CD14-positive monocyte (primary cell): ENCODE data around the gene PLEKHN1. TPM values are rescaled to one million over a fixed set of nuclear protein-coding genes. Genes with fewer than 3 reads are reported as not detected.

Experiments used
- DNase-seq, 3 donors: peaks; one replicate each; pipeline ENCODE4 v3.0.0-alpha.2; 2011 to 2022
- H2AFZ ChIP-seq: 2 replicates; pipeline ENCODE4 v1.6.0; 2012; ENCODE audit warnings: mild to moderate bottlenecking, low read depth, low read length, inconsistent platforms; ENCODE audit not compliant: insufficient read depth, poor library complexity, severe bottlenecking
- H3K27ac ChIP-seq, 2 donors: 1 replicate in 1 of 2; 2 replicates in 1 of 2; pipeline ENCODE4 v1.5.1; 2012 to 2013; ENCODE audit warnings: low read length in 2 of 2, control low read depth in 1 of 2, inconsistent platforms in 1 of 2, low read depth in 1 of 2, mild to moderate bottlenecking in 1 of 2
- H3K27me3 ChIP-seq, 2 donors: one replicate each; pipeline versions ENCODE4 v1.6.0 to v1.6.1; 2011 to 2013; ENCODE audit warnings: low read length in 2 of 2; ENCODE audit not compliant: control insufficient read depth in 2 of 2, insufficient read depth in 2 of 2
- H3K36me3 ChIP-seq, 2 donors: replicated peaks in 1 of 2; 1 replicate in 1 of 2; 2 replicates in 1 of 2; pipeline versions ENCODE4 v1.5.1 to v1.6.1; 2012 to 2013; ENCODE audit warnings: low read length in 2 of 2, control low read depth in 1 of 2, inconsistent platforms in 1 of 2, mild to moderate bottlenecking in 1 of 2; ENCODE audit not compliant: insufficient read depth in 2 of 2, control insufficient read depth in 1 of 2
- H3K4me1 ChIP-seq, 2 donors: 1 replicate in 1 of 2; 2 replicates in 1 of 2; pipeline versions ENCODE4 v1.5.1 to v1.6.1; 2012 to 2013; ENCODE audit warnings: low read length in 2 of 2, control low read depth in 1 of 2, inconsistent platforms in 1 of 2, mild to moderate bottlenecking in 1 of 2, moderate library complexity in 1 of 2; ENCODE audit not compliant: insufficient read depth in 2 of 2, control insufficient read depth in 1 of 2
- H3K4me2 ChIP-seq: replicated peaks from 2 replicates; pipeline ENCODE3; 2012; ENCODE audit warnings: low read length, moderate library complexity, mild to moderate bottlenecking; ENCODE audit not compliant: poor library complexity, severe bottlenecking; ENCODE audit errors: extremely low read depth
- H3K4me3 ChIP-seq, 3 experiments: fragments of 200-600 bp in 1 of 3; sonication (generic) in 1 of 3; replicated peaks in 1 of 3; 1 replicate in 2 of 3; 2 replicates in 1 of 3; pipeline ENCODE4 v1.5.1; 2011 to 2013; ENCODE audit warnings: low read length in 3 of 3, mild to moderate bottlenecking in 3 of 3, control low read depth in 2 of 3, low read depth in 2 of 3, inconsistent platforms in 1 of 3, moderate library complexity in 1 of 3
- H3K79me2 ChIP-seq: 2 replicates; pipeline ENCODE4 v1.6.0; 2012; ENCODE audit warnings: mild to moderate bottlenecking, control low read depth, inconsistent platforms, low read length, moderate library complexity; ENCODE audit not compliant: insufficient read depth
- H3K9ac ChIP-seq: 2 replicates; pipeline ENCODE4 v1.6.0; 2017; ENCODE audit warnings: low read length, mild to moderate bottlenecking; ENCODE audit not compliant: insufficient read depth, poor library complexity, severe bottlenecking
- H3K9me3 ChIP-seq, 2 donors: replicated peaks in 1 of 2; 1 replicate in 1 of 2; 2 replicates in 1 of 2; pipeline versions ENCODE4 v1.5.1 to v1.6.1; 2012 to 2013; ENCODE audit warnings: low read length in 2 of 2, control low read depth in 1 of 2; ENCODE audit not compliant: control insufficient read depth in 1 of 2, insufficient read depth in 1 of 2
- H4K20me1 ChIP-seq: 2 replicates; pipeline ENCODE4 v1.6.0; 2012; ENCODE audit warnings: mild to moderate bottlenecking, low read length, control low read depth, moderate library complexity; ENCODE audit not compliant: insufficient read depth
- H3K27ac Mint-ChIP-seq, 7 donors: one replicate each; pipeline ENCODE4 v1.8.0; 2020; ENCODE audit warnings: mild to moderate bottlenecking in 7 of 7, mixed read lengths in 7 of 7, moderate library complexity in 6 of 7, inconsistent platforms in 2 of 7
- H3K27me3 Mint-ChIP-seq, 3 donors: one replicate each; pipeline ENCODE4 v1.8.0; 2021 to 2022; ENCODE audit warnings: low read depth in 3 of 3, mild to moderate bottlenecking in 3 of 3, mixed read lengths in 3 of 3, moderate library complexity in 3 of 3, inconsistent platforms in 1 of 3
- H3K36me3 Mint-ChIP-seq, 2 donors: one replicate each; pipeline ENCODE4 v1.8.0; 2020; ENCODE audit warnings: mixed read lengths in 2 of 2, inconsistent platforms in 1 of 2, mild to moderate bottlenecking in 1 of 2
- H3K4me1 Mint-ChIP-seq: one replicate; pipeline ENCODE4 v1.8.0; 2020; ENCODE audit warnings: mild to moderate bottlenecking, mixed read lengths
- H3K4me3 Mint-ChIP-seq, 2 donors: one replicate each; pipeline ENCODE4 v1.8.0; 2020; ENCODE audit warnings: mild to moderate bottlenecking in 2 of 2, mixed read lengths in 2 of 2, moderate library complexity in 1 of 2
- H3K9me3 Mint-ChIP-seq, 7 donors: one replicate each; pipeline ENCODE4 v1.8.0; 2020 to 2022; ENCODE audit warnings: mixed read lengths in 7 of 7, mild to moderate bottlenecking in 6 of 7, moderate library complexity in 6 of 7, inconsistent platforms in 2 of 7
- CTCF ChIP-seq: fragments of 200-600 bp; IDR thresholded peaks from one replicate; pipeline ENCODE4 v1.8.0; 2022; ENCODE audit warnings: antibody characterized with exemption, mild to moderate bottlenecking
- WGBS: methylation state at CpG from one replicate; pipeline ENCODE4 v1.1.5; 2013; ENCODE audit warnings: missing lambda C conversion rate; ENCODE audit not compliant: insufficient coverage; 5-methylcytosine and 5-hydroxymethylcytosine counted together
- intact Hi-C, 2 donors: fragments of 100-400 bp; cut with micrococcal nuclease; formaldehyde crosslinking; loops; one replicate each; pipeline versions ENCODE4 v1.15.0 to v1.15.1; 2023
- polyA plus RNA-seq, 3 donors: library from polyadenylated mRNA; depleted of rRNA in 1 of 3; unstranded in 2 of 3; stranded (reverse) in 1 of 3; fragments of 300-500 nt in 2 of 3; fragments of >200 nt in 1 of 3; fragmentation: Illumina TruSeq in 2 of 3; gene quantifications; 1 replicate in 2 of 3; 2 replicates in 1 of 3; pipeline ENCODE4 v1.2.3, GENCODE V29; 2012 to 2021

Gene PLEKHN1
- polyA plus RNA-seq, 3 donors, result 0.21 to 1.5 (median 0.62) TPM

GRCh38 chr1:967466-968343, 1.4 kb downstream of the PLEKHN1 start:
- H3K36me3 ChIP-seq, result peaks cover 0 to 3% of the 10 kb centered on the region in 2 donors
- Mint-ChIP-seq H3K27me3 (peaks cover 32 to 56% (median 47%) of the 10 kb centered on the region in 3 donors), H3K36me3 (peaks cover 11 to 12% of the 10 kb centered on the region in 2 donors), H3K27ac (no peak overlapping the region), H3K9me3 (peaks cover 0 to 3% (median 0%) of the 10 kb centered on the region in 7 donors), H3K4me1 (peaks cover 10% of the 10 kb centered on the region), H3K4me3 (peak overlapping the region in 1 of 2 donors; percentile 53)
- no peak for DNase-seq
- H3K27me3 ChIP-seq, result peaks cover 3 to 43% of the 10 kb centered on the region in 2 donors
- TF ChIP-seq CTCF, result no peak
- peak overlapping the region; percentile 87 for H2AFZ ChIP-seq
- WGBS, result 77% methylated on average over 20 of the region's 23 CpGs
- no peaks in the 10 kb centered on the region for H4K20me1 ChIP-seq
- H3K79me2 ChIP-seq, result no peaks in the 10 kb centered on the region
- no peak overlapping the region for H3K9ac ChIP-seq
- peak overlapping the region in 1 of 3 experiments; percentile 79 for H3K4me3 ChIP-seq
- intact Hi-C loops, result loop anchor here in 1 of 2 donors (10.0 kb wide), 1 partner anchor 63 kb away; no protein-coding TSS in a partner anchor
- peak overlapping the region; percentile 86 for H3K4me2 ChIP-seq
- H3K4me1 ChIP-seq, result peaks cover 16 to 21% of the 10 kb centered on the region in 2 donors
- H3K27ac ChIP-seq, result no peak overlapping the region
- H3K9me3 ChIP-seq, result peaks cover 0 to 8% of the 10 kb centered on the region in 2 donors

- Mint-ChIP-seq H3K9me3 (peaks cover 0 to 3% (median 0%) of the 10 kb centered on the region in 7 donors), H3K4me3 (peak overlapping the region in 1 of 2 donors; percentile 39), H3K27me3 (peaks cover 36 to 63% (median 50%) of the 10 kb centered on the region in 3 donors), H3K36me3 (peaks cover 4 to 5% of the 10 kb centered on the region in 2 donors), H3K4me1 (peaks cover 10% of the 10 kb centered on the region), H3K27ac (no peak overlapping the region)
- Histone ChIP-seq H3K27me3 (peaks cover 3 to 43% of the 10 kb centered on the region in 2 donors), H3K4me2 (no peak overlapping the region), H3K36me3 (no peaks in the 10 kb centered on the region), H3K79me2 (no peaks in the 10 kb centered on the region), H3K4me3 (no peak overlapping the region), H3K9me3 (peaks cover 0 to 8% of the 10 kb centered on the region in 2 donors), H3K9ac (no peak overlapping the region), H3K4me1 (peaks cover 16 to 21% of the 10 kb centered on the region in 2 donors), H3K27ac (no peak overlapping the region), H4K20me1 (no peaks in the 10 kb centered on the region), H2AFZ (no peak overlapping the region)
- DNase-seq, result no peak
- 82% methylated on average over 13 of the region's 15 CpGs for WGBS
- intact Hi-C loops, result loop anchor here in 1 of 2 donors (10.0 kb wide), 1 partner anchor 65 kb away; no protein-coding TSS in a partner anchor
- no peak for TF ChIP-seq CTCF
Measured at GRCh38 chr1:969260-969855, 3.1 kb downstream of the PLEKHN1 start.
